Measurements from ENCODE around the gene SOX6.

Gene SOX6

GRCh38 chr11:16278273-16278672 is 78.1 kb downstream of the SOX6 start:
- H3K9me2 ChIP-seq (ENCODE audit: low read depth, low read length), result no peaks in the 10 kb centered on the region
- H4K20me1 ChIP-seq (ENCODE audit: insufficient read depth, low read length), result no peaks in the 10 kb centered on the region
- H3K4me2 ChIP-seq (ENCODE audit: low read length), result no peak overlapping the region
- H3K4me3 ChIP-seq (ENCODE audit: low read depth, low read length, poor library complexity, severe bottlenecking), result no peak overlapping the region
- H3F3A ChIP-seq (ENCODE audit: insufficient read depth, low read length), result no peaks in the 10 kb centered on the region
- TF ChIP-seq EZH2 (IDR thresholded peaks at IDR 0.05; ENCODE audit: borderline replicate concordance, low read length), result no peak
- TF ChIP-seq CTCF (IDR thresholded peaks at IDR 0.05; ENCODE audit: low read length), result no peak
- no peak overlapping the region for H2AFZ ChIP-seq (ENCODE audit: low read length)
- H3K79me2 ChIP-seq (ENCODE audit: insufficient read depth, low read length), result no peaks in the 10 kb centered on the region
- no peak overlapping the region for H3K9ac ChIP-seq (ENCODE audit: low read length)
- no peaks in the 10 kb centered on the region for H3K36me3 ChIP-seq (ENCODE audit: insufficient read depth, low read length)
- H3K27me3 ChIP-seq (ENCODE audit: insufficient read depth, low read length), result no peaks in the 10 kb centered on the region
- no peaks in the 10 kb centered on the region for H3K9me3 ChIP-seq (ENCODE audit: low read length)
- no peak overlapping the region for H3K27ac ChIP-seq (ENCODE audit: low read depth, low read length, poor library complexity, severe bottlenecking)
- no peaks in the 10 kb centered on the region for H3K4me1 ChIP-seq (ENCODE audit: insufficient read depth, low read length, severe bottlenecking)

DNA sequence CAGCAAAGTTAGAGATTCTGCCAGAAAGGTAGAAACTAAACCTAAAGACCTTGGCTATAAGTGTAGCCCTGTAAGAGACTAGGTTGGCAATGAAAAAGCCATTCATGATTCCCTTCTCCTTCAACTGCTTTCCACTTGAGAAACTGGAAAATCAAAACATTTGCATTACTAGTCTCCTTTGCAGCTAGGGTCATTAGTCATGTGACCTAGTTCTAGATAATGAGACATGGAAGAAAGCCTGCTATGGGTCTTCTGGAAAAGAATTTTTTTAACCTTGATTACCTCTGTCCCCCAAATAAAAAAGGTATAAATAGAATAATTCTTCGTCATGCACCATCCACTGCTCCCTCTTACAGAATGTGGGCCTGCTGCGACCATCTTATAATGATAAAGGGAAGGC is 80.1 kb downstream of the SOX6 start:
- Histone ChIP-seq H3K4me3 (ENCODE audit: low read depth, low read length, poor library complexity, severe bottlenecking) (no peak overlapping the region), H3K27me3 (ENCODE audit: insufficient read depth, low read length) (no peaks in the 10 kb centered on the region), H3K4me2 (ENCODE audit: low read length) (no peak overlapping the region), H3K9me3 (ENCODE audit: low read length) (no peaks in the 10 kb centered on the region), H2AFZ (ENCODE audit: low read length) (no peak overlapping the region), H4K20me1 (ENCODE audit: insufficient read depth, low read length) (no peaks in the 10 kb centered on the region), H3K4me1 (ENCODE audit: insufficient read depth, low read length, severe bottlenecking) (no peaks in the 10 kb centered on the region), H3K79me2 (ENCODE audit: insufficient read depth, low read length) (no peaks in the 10 kb centered on the region), H3K27ac (ENCODE audit: low read depth, low read length, poor library complexity, severe bottlenecking) (no peak overlapping the region), H3K9ac (ENCODE audit: low read length) (no peak overlapping the region), H3K9me2 (ENCODE audit: low read depth, low read length) (no peaks in the 10 kb centered on the region), H3K36me3 (ENCODE audit: insufficient read depth, low read length) (no peaks in the 10 kb centered on the region), H3F3A (ENCODE audit: insufficient read depth, low read length) (no peaks in the 10 kb centered on the region)
- TF ChIP-seq EZH2 (IDR thresholded peaks at IDR 0.05; ENCODE audit: borderline replicate concordance, low read length), result no peak
- TF ChIP-seq CTCF (IDR thresholded peaks at IDR 0.05; ENCODE audit: low read length), result no peak

DNA sequence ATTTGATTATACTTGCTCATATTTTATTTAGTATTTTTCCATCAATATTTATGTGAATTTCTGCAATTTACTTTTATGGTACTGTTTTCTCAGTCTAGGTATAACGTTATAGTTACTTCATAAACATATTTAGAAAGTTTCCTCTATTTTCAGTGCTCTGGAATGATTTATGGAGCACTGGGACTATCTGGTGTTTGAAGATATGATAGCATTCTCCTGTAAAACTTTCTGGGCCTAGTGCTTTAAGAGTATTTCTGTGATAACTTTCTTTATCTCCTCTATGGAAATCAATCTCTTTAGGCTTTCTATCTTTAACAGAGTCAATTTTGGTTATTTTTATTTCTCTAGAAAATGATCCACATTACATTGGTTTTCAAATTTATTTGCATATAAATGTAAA is 85.1 kb downstream of the SOX6 start:
- Histone ChIP-seq H4K20me1 (ENCODE audit: insufficient read depth, low read length) (no peaks in the 10 kb centered on the region), H2AFZ (ENCODE audit: low read length) (no peak overlapping the region), H3K9me3 (ENCODE audit: low read length) (no peaks in the 10 kb centered on the region), H3F3A (ENCODE audit: insufficient read depth, low read length) (no peaks in the 10 kb centered on the region), H3K27me3 (ENCODE audit: insufficient read depth, low read length) (no peaks in the 10 kb centered on the region), H3K27ac (ENCODE audit: low read depth, low read length, poor library complexity, severe bottlenecking) (no peak overlapping the region), H3K36me3 (ENCODE audit: insufficient read depth, low read length) (no peaks in the 10 kb centered on the region), H3K4me2 (ENCODE audit: low read length) (no peak overlapping the region), H3K4me1 (ENCODE audit: insufficient read depth, low read length, severe bottlenecking) (no peaks in the 10 kb centered on the region), H3K9me2 (ENCODE audit: low read depth, low read length) (no peaks in the 10 kb centered on the region), H3K79me2 (ENCODE audit: insufficient read depth, low read length) (no peaks in the 10 kb centered on the region), H3K9ac (ENCODE audit: low read length) (no peak overlapping the region), H3K4me3 (ENCODE audit: low read depth, low read length, poor library complexity, severe bottlenecking) (no peak overlapping the region)
- TF ChIP-seq CTCF (IDR thresholded peaks at IDR 0.05; ENCODE audit: low read length) (no peak), EZH2 (IDR thresholded peaks at IDR 0.05; ENCODE audit: borderline replicate concordance, low read length) (no peak)
